IPS-18c (cell line): ENCODE data around the gene ANAPC5.
"Not testable (repeated sequence)": the region's sequence is repeated elsewhere in the genome, so short reads cannot be mapped to it uniquely, and the experiment has no call there.

Experiments used
- H3K4me3 ChIP-seq: 2 replicates; pipeline ENCODE4 v1.7.0; 2013; ENCODE audit warnings: low read depth, mild to moderate bottlenecking, low read length, moderate library complexity; ENCODE audit not compliant: insufficient read depth
- H3K9me3 ChIP-seq: one replicate; pipeline ENCODE4 v1.6.1; 2013; ENCODE audit warnings: mild to moderate bottlenecking, low read length, moderate library complexity; ENCODE audit not compliant: control insufficient read depth, insufficient read depth

Gene ANAPC5

DNA sequence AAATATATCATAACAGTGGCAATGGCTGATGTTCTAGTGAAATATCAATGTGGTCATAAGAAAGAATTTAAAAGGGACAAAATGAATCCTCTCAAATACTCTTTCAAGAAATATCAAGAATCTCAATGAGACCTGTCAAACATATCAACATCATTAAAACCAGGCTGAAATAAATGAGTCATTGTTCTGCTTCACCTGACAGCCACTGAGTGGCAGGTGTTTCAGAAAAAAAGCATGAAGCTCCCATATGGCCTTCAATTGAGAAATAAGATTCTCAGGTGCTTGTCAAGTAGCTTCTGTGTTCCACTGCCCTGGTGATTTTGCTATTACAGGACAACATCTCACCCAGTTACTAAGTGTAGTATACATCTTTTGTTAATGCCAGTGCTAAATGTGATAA is 21.5 kb downstream of the ANAPC5 start:
- Histone ChIP-seq H3K9me3 (peaks cover 2% of the 10 kb centered on the region), H3K4me3 (no peak overlapping the region)

DNA sequence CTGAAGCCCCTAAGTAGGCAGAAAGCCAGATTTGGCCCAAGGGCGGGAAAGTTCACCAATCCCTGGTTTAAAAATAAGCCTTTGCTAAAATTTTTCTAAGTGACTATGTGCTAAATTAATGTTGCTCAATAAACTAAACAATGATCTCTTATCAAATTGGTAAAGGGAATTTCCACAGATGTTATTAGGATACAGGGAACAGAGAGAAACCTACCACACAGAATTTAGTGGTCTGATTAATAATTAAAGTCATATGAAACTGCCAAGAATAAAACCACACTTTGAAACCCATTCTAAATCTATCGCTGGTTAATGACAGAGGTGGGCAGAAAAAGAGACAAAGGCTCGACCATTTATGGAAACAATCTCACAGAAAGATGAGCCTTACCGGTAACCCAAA is 22.0 kb downstream of the ANAPC5 start:
- peaks cover 2% of the 10 kb centered on the region for H3K9me3 ChIP-seq
- H3K4me3 ChIP-seq, result no peak overlapping the region

DNA sequence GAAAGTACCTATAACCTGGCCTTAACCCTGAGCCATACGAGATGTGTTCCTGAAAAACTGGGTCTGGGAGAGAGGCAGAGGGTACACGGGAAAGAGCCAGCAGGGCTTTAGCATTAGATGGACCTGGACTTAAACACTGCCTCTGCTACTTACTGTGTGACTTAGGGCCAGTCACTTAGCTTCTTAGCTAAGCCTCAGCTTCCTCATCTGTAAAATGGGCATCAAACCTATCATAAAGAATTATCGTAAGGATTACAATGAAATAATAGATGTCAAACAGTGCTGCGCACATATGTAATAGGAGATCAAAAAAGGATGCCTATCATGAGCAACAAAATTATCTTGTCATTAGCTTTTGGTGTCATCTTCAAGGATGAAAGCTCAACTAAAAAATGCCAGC is 23.6 kb downstream of the ANAPC5 start:
- Histone ChIP-seq H3K9me3 (peaks cover 2% of the 10 kb centered on the region), H3K4me3 (no peak overlapping the region)

DNA sequence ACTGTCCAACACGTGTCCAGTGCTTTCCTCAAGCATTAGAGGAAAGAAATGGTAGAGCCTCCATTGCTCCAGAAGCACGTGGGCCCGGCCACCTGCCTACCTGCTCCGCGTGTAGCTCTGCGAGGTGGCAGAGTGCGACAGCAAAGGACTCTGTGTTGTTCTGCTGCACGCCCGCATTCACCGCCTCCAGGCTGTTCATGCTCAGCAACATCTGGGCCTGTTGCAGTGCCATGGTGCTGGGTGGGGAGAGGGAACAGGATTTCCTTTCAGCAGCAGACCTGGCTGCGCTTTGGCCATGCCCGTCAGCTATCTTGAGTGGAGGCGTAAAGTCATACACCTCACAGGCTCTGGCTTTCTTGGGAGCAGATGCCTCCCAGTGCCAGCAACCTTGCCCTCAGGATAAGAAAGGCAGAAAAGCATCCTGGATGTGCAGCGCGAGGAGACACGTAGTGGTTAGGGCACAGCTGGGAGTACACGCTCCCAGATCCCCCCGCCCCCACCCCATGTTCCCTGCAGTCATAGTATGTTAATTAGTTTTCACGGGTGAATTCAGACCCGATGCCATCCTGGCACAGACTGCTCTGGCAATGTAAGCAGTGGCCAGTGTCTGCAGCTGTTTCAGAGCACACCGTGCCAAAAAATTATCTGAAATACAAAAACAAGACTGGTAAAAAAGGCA is 25.1 kb downstream of the ANAPC5 start:
- peaks cover 2% of the 10 kb centered on the region for H3K9me3 ChIP-seq
- no peak overlapping the region for H3K4me3 ChIP-seq

DNA sequence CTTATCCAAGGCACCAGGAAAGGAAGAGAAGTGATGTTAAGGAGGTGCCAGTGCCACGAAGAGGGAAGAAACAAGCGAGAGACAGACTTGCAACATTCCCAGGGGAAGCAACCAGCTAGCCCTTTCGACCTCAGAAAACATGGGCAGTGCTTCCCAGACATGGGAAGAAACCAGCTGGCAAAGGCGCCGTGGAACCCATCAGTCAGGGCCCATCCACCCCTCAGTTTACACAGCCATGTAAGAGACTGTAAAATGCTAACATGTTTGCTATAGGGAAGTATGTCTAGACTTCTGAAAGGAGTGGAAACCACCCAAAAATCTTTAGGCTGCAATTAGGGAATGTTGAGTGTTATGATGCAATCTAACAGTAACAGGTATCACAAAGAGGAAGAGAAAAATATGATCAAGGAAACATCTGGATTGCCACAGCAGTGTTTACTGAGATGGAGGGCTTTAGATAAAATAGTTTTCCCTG is 26.3 kb downstream of the ANAPC5 start:
- peaks cover 2% of the 10 kb centered on the region for H3K9me3 ChIP-seq
- no peak overlapping the region for H3K4me3 ChIP-seq

DNA sequence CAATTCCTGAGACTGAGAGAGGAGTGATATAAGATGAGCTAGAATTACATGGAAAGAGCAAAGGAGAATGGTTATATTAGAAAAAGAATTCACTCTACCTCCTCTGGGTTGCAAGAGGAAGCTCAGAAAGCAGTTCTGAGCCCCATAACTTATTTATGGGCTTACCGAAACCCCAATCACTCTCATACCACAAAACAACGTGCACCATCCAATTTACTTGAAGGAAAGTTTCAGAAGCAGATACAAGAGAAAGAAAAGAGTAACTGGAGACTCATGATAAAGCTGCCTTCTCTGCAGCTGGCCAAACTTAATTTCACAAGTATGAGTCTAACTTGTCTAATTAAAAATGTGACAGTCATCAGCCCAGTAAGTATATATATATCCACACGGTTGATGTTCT is 28.3 kb downstream of the ANAPC5 start:
- Histone ChIP-seq H3K9me3 (peaks cover 2% of the 10 kb centered on the region), H3K4me3 (no peak overlapping the region)

DNA sequence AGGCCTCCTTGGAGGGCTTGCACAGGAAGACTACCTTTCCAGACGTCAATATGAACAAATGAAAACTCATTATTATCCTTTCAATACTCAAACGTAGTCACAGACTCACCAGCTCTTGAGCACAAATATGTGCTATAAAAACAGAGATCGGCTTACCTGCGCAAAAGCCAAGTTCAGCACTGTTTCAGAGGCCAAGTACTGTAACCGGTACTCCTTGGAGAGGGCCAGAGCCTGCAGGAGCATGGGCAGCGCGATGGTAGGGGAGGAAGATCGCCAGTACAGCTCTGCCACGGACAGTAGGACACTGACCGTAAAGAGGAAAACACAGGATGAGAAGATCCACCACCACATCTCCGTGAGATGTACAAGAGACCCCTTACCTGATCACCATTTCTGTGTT is 34.1 kb downstream of the ANAPC5 start:
- H3K9me3 ChIP-seq, result no peaks in the 10 kb centered on the region
- no peak overlapping the region for H3K4me3 ChIP-seq

DNA sequence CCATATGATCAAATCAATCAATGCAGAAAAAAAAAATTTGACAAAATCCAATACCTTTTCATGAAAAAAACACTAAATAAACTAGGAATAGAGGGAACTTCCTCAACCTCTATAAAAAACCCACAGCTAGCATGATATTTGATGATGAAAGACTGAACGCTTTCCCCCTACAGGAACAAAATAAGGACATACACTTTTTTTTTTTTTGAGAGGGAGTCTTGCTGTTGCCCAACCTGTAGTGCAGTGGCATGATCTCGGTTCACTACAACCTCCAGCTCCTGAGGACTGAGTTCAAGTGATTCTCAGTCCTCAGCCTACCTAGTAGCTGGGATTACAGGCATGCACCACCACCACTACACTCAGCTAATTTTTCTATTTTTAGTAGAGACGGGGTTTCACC is 37.8 kb downstream of the ANAPC5 start:
- no peaks in the 10 kb centered on the region for H3K9me3 ChIP-seq
- no peak overlapping the region for H3K4me3 ChIP-seq

DNA sequence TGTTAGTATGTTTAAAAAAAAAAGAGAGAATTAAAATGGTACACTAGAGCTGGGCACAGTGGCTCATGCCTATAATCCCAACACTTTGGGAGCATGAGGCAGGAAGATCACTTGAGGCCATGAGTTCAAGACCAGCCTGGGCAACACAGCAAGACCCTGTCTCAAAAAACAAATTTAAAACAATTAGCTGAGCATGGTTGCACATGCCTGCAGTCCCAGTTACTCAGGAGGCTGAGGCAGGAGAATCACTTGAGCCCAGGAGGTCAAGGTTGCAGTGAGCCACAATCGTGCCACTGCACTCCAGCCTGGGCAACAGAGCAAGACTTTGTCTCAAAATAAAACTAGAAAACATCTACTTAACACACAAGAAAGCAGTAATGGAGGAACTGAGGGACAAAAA is 42.0 kb downstream of the ANAPC5 start:
- H3K9me3 ChIP-seq, H3K4me3 ChIP-seq: not testable (repeated sequence)

DNA sequence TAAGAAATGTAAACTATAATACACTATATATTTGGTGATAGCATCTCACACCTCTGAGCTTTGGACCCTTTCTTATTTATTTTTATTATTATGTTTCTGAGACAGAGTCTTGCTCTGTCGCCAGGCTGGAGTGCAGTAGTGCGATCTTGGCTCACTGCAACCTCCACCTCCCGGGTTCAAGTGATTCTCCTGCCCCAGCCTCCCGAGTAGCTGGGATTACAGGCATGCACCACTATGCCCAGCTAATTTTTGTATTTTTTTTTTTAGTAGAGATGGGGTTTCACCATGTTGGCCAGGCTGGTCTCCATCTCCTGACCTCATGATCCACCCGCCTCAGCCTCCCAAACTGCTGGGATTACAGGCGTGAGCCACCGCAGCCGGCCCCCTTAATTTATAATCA is 44.8 kb downstream of the ANAPC5 start:
- H3K9me3 ChIP-seq, result not testable (repeated sequence)

DNA sequence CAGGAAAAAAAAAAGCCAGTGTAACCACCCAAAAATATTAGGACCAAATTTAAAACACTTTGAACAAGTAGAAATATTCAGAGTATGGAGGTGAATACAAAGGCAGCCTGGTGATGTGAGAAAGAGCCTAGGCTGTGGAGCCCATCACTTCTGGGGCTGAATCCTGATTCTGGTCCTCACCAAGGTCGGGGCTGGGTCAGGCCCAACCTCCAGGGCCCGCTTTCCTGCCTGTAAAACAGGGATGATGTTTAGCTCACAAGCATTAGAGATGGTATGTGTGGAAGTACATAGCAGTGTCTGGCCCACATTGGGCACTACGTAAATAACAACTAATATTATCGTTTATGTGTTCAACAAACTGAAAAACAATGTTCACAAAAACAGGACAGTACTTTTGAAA is 47.9 kb downstream of the ANAPC5 start:
- Histone ChIP-seq H3K4me3 (no peak overlapping the region), H3K9me3 (no peaks in the 10 kb centered on the region)

More for the DNA sequence above, 44.8 kb downstream of the ANAPC5 start:
- not testable (repeated sequence) for H3K4me3 ChIP-seq

DNA sequence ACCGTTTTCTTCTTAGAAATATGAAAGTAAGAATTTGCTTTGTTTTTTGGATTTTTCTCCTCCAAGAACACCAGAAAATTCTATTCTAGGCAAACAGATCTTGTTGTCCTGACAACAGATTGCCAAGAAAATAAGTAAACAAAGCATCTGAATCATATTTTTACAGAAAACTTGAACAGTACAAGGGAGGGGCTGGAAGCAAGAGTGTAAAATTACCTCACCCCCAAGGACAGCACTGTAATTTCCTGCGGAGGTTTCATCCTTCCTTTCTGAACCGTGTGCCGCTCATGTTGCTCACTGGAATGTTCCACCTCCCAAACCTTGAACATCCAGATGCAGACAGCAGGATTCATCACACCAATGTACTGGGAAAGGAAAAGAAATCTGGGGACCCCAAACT is 50.3 kb downstream of the ANAPC5 start:
- H3K4me3 ChIP-seq, result no peak overlapping the region
- H3K9me3 ChIP-seq, result no peaks in the 10 kb centered on the region

DNA sequence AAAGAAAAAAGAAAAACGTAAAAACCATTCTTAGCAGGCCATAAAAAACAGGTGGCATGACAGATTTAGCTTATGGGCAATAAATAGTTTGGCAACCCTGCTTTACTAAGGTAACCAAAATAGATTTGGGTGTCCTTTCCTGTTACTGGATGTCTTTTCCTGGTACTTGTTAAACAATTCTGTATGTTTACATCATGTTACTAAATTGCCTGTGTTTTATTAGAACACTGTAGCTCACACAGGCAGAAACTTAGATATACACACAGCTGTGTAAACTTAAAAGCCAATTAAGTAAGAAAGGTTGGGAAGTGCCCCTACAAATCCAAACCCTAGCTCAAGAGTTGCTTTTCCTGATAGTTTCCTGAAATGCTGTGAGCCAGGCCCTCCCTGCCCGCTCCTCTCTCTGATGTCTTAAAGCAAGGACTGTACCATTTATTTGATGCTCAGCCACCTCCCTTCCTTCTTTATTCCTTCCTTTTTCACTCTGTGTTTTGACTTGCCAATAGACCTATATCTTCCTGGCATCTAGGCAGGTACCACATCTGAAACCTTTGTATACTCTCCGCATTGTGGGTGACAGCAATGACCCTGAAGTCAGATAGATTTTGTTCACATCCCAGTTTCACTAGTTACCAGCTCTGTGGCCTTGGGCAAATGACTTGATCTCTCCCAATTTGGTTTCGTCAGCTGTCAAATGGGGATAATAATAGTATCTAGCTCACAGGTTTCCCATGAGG is 52.0 kb downstream of the ANAPC5 start:
- Histone ChIP-seq H3K9me3 (no peaks in the 10 kb centered on the region), H3K4me3 (no peak overlapping the region)

DNA sequence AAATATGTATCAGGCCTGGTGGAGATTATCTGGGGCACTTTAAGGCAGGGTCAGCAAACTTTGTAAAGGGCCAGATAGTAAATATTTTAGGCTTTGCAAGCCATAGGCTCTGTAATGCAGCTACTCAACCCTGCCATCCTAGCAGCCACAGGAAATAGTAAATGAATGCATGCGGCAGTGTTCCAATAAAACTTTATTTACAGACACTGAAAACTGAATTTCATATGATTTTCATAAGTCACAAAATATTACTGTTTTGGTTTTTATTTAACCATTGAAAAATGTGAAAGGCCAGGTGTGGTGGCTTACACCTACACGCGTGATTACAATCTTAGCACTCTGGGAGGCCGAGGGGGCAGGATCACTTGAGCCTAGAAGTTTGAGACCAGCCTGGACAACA is 52.5 kb downstream of the ANAPC5 start:
- H3K4me3 ChIP-seq, result no peak overlapping the region
- H3K9me3 ChIP-seq, result no peaks in the 10 kb centered on the region

DNA sequence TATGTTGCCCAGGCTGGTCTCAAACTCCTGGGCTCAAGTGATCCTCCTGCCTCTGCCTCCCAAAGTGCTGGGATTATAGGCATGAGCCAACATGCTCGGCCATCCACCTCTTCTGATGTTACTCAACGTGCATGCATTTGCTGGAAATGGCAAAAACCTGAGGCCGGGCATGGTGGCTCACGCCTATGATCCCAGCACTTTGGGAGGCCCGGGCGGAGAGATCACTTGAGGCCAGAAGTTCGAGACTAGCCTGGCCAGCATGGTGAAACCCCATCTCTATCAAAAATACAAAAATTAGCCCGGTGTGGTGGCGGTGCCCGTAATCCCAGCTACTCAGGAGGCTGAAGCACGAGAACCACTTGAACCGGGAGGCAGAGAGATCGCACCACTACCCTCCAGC is 53.8 kb downstream of the ANAPC5 start:
- H3K4me3 ChIP-seq, H3K9me3 ChIP-seq: not testable (repeated sequence)

DNA sequence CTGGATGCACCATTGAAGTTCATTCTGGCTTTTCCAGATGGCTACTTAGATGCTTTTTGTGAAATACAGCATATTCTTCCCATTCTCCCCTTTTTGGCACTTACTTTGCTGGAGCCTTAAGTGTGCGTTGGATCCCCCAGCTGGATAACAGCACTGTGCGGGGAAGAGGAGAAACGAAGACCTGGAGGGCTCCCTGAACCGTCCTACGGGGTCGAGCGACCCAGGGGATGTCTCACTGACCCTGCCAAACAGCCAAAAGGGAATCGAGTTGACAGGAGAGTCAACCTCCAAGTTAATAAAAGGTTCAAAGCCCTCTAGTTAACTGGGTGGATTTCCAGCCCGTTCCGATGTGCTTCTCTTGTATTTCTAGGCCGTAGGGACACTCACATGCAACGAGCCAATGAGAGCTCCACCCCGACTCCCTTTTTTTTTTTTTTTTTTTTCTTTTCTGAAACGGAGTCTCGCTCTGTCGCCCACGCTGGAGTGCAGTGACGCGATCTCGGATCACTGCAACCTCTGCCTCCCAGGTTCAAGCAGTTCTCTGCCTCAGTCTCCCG is 54.7 kb downstream of the ANAPC5 start:
- peak overlapping the region; percentile 74 for H3K4me3 ChIP-seq
- no peaks in the 10 kb centered on the region for H3K9me3 ChIP-seq

DNA sequence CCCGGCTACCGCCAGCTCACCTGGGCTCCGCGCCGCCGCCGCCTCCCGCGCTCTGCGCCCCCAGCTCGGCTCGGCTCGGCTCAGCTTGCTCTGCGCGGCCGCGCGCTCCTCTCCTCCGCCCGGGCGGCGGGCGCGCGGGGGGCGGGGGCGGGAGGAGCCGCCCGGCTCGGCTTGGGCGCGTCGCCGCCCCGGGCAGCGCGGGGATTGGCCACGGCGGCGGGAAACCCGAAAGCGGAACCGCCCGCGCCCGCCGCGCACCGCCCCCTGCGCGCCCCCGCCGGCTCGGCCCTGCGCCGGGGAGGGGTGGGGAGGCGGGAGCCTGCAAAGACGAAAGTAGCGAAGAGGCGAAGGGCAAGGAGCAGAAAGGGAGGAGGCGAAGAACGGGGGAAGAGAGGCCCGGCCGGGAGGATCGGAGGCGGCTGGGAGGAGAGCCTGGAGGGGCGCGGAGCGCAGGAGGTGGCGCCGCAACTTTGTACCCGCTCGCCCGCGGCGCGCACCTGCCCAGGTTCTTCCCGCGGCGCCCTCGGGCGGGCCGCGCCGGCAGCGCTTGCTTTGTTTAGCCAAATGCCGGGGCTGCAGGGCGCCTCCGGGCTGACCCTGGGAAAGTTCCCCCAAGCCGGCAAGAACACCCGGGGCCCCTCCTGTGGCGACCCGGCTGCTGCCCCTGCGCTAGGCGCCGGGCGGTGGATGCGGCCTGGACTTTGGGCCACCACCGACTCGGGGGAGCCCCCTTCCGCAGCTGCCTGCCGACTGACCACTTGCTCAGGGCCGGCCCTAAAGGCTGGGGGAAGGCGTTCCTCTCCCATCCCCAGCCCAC is 55.4 kb downstream of the ANAPC5 start, which contains the start of gene CAMKK2:
TSS of gene CAMKK2 (minus strand) at position 92 of the 817 bp plus-strand sequence. CDS start 22,183 bp downstream, outside the sequence.
- no peaks in the 10 kb centered on the region for H3K9me3 ChIP-seq
- peak within 1 kb of the TSS; percentile 87 for H3K4me3 ChIP-seq
